RKO (cell line): ENCODE measurements around the gene VDAC1.
A peak's percentile ranks its signal among the peaks of the same experiment; 100 is the strongest.
"Not testable (repeated sequence)": the region's sequence is repeated elsewhere in the genome, so short reads cannot be mapped to it uniquely, and the experiment has no call there.

Source experiments
- DNase-seq: peaks from one replicate; pipeline ENCODE4 v3.0.0-alpha.2; 2016; ENCODE audit warnings: low spot score

The VDAC1 gene

GRCh38 chr5:134004626-134005416, at the start of gene VDAC1:
VDAC1 (minus strand) TSS chr5:134004975; CDS start chr5:133993012, 11,963 bp downstream.
- peak; percentile 73 for DNase-seq

GRCh38 chr5:134053840-134054338, 49.1 kb upstream of the VDAC1 start:
- DNase-seq = no peak

GRCh38 chr5:134053314-134053839, 48.6 kb upstream of the VDAC1 start:
- no peak for DNase-seq

GRCh38 chr5:134051305-134051704, 46.5 kb upstream of the VDAC1 start:
- DNase-seq = no peak

- no peak for DNase-seq
These were observed 44.1 kb upstream of the VDAC1 start for GRCh38 chr5:134048864-134049263.

- DNase-seq = no peak
These were observed 42.9 kb upstream of the VDAC1 start for GRCh38 chr5:134047687-134048056.

- no peak for DNase-seq
These were observed 42.3 kb upstream of the VDAC1 start for GRCh38 chr5:134046801-134047686.

- DNase-seq = no peak
These were observed 41.6 kb upstream of the VDAC1 start for GRCh38 chr5:134046330-134046729.

- DNase-seq = no peak
These were observed 39.3 kb upstream of the VDAC1 start for GRCh38 chr5:134043793-134044792.

GRCh38 chr5:134041570-134042411, 37.0 kb upstream of the VDAC1 start:
- DNase-seq = no peak

GRCh38 chr5:134038138-134038537, 33.4 kb upstream of the VDAC1 start:
- no peak for DNase-seq

- DNase-seq = no peak
These were observed 32.4 kb upstream of the VDAC1 start for GRCh38 chr5:134037160-134037559.

- DNase-seq = no peak
These were observed 29.6 kb upstream of the VDAC1 start for GRCh38 chr5:134034326-134034725.

- DNase-seq = not testable (repeated sequence)
These were observed 25.7 kb upstream of the VDAC1 start for GRCh38 chr5:134030303-134030964.

- DNase-seq = peak; percentile 76
These were observed 24.4 kb upstream of the VDAC1 start for GRCh38 chr5:134029156-134029555.

- no peak for DNase-seq
These were observed 23.7 kb upstream of the VDAC1 start for GRCh38 chr5:134028496-134028895.

GRCh38 chr5:134027288-134027615, 22.5 kb upstream of the VDAC1 start:
- DNase-seq = no peak

GRCh38 chr5:134026521-134027287, 21.9 kb upstream of the VDAC1 start:
- DNase-seq = peak; percentile 69

GRCh38 chr5:134025786-134026185, 21.0 kb upstream of the VDAC1 start:
- no peak for DNase-seq
